ENCODE data around the gene RNASE8. TPM values are rescaled to one million over a fixed set of nuclear protein-coding genes. Genes with fewer than 3 reads are reported as not detected.

Gene RNASE8
- total RNA-seq, 1 experiment from 2014 or later = not detected

- 0 out of 2 replicates have a peak, but pooled peaks have one; percentile 38 for TF ChIP-seq CTCF (IDR thresholded peaks at IDR 0.05)
- no peak for TF ChIP-seq RORB (CRISPR knock-in tag; IDR thresholded peaks at IDR 0.05)
- TF ChIP-seq IRF2 (CRISPR knock-in tag; IDR thresholded peaks at IDR 0.05; ENCODE audit: borderline replicate concordance, low read depth) = no peak
- TF ChIP-seq ETV6 (CRISPR knock-in tag; IDR thresholded peaks at IDR 0.05) = peak; percentile 22; the same call in 1 of the 2 replicates
- peak; percentile 42; the same call in 1 of the 2 replicates for TF ChIP-seq ARID4B (CRISPR knock-in tag; IDR thresholded peaks at IDR 0.05; ENCODE audit: borderline replicate concordance)
- no peak for TF ChIP-seq ZNF671 (CRISPR knock-in tag; IDR thresholded peaks at IDR 0.05)
- peak; percentile 60; the same call in 1 of the 2 replicates for TF ChIP-seq PRDM15 (CRISPR knock-in tag; IDR thresholded peaks at IDR 0.05)
- no peak for TF ChIP-seq ATF6 (CRISPR knock-in tag; IDR thresholded peaks at IDR 0.05)
- TF ChIP-seq FOXK1 (CRISPR knock-in tag; IDR thresholded peaks at IDR 0.05) = no peak
- no peak for TF ChIP-seq MXD4 (CRISPR knock-in tag; IDR thresholded peaks at IDR 0.05; ENCODE audit: borderline replicate concordance)
- no peak for TF ChIP-seq ZNF425 (CRISPR knock-in tag; conservative IDR thresholded peaks at IDR 0.05)
- TF ChIP-seq NR3C1 (CRISPR knock-in tag; conservative IDR thresholded peaks at IDR 0.05; ENCODE audit: low read depth) = no peak
- no peak for TF ChIP-seq SMAD4 (CRISPR knock-in tag; IDR thresholded peaks at IDR 0.05)
- no peak for TF ChIP-seq ZNF317 (CRISPR knock-in tag; IDR thresholded peaks at IDR 0.05; ENCODE audit: borderline replicate concordance, low read depth)
- no peak for TF ChIP-seq TCF7 (CRISPR knock-in tag; IDR thresholded peaks at IDR 0.05; ENCODE audit: low read depth)
- TF ChIP-seq NR1H2 (CRISPR knock-in tag; IDR thresholded peaks at IDR 0.05) = no peak
- no peak for TF ChIP-seq CREM (CRISPR knock-in tag; IDR thresholded peaks at IDR 0.05)
- no peak for TF ChIP-seq GRHL2 (CRISPR knock-in tag; IDR thresholded peaks at IDR 0.05; ENCODE audit: insufficient replicate concordance, severe bottlenecking)
- TF ChIP-seq IRF1 (CRISPR knock-in tag; IDR thresholded peaks at IDR 0.05) = no peak
- TF ChIP-seq ZMAT4 (CRISPR knock-in tag; IDR thresholded peaks at IDR 0.05) = no peak
- TF ChIP-seq GABPB1 (CRISPR knock-in tag; IDR thresholded peaks at IDR 0.05) = no peak
- no peak for TF ChIP-seq ZBTB21 (CRISPR knock-in tag; IDR thresholded peaks at IDR 0.05; ENCODE audit: borderline replicate concordance)
- 0 out of 2 replicates have a peak, but pooled peaks have one; percentile 21 for TF ChIP-seq TEAD1 (CRISPR knock-in tag; IDR thresholded peaks at IDR 0.05)
These were observed 36.4 kb downstream of the RNASE8 start (continued) for GRCh38 chr14:21093769-21094681.

Data from WTC11 (cell line).